OCI-LY7 (cell line): ENCODE measurements around the gene MXD1.

Experiments
- EZH2phosphoT487 ChIP-seq: fragments of 200-600 bp; sonication (generic); IDR thresholded peaks from 2 replicates; pipeline ENCODE4 v1.6.1; 2018; ENCODE audit warnings: low read depth, borderline replicate concordance, mild to moderate bottlenecking, mixed run types, antibody characterized with exemption, low read length, moderate library complexity, mixed read lengths
- TF ChIP-seq, protein P1 (sequence below): fragments of 200-600 bp; sonication (generic); conservative IDR thresholded peaks from 2 replicates; pipeline ENCODE4 v1.5.1; 2014; ENCODE audit warnings: mild to moderate bottlenecking, antibody characterized with exemption, low read length, moderate library complexity, mixed read lengths

DNA sequence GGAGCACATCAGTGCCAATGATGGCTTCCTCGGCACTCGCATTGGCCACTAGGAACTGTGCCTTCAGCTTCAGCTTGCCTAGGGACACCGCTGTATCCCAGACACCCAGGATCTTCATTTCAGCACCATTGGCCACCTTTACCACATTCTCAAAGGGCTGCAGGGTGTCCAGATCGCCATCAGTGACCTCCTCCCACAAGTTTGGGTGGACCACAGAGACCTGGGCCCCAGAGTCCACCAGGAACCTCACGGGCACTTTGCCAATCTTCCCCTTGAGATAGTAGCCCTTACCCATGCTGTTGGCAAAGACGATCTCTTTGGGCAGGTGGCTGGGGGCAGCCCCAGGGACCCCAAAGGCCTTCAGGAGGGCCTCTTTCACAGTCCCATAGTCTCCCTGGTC is 45.9 kb downstream of the MXD1 start:
- TF ChIP-seq, protein P1, sequence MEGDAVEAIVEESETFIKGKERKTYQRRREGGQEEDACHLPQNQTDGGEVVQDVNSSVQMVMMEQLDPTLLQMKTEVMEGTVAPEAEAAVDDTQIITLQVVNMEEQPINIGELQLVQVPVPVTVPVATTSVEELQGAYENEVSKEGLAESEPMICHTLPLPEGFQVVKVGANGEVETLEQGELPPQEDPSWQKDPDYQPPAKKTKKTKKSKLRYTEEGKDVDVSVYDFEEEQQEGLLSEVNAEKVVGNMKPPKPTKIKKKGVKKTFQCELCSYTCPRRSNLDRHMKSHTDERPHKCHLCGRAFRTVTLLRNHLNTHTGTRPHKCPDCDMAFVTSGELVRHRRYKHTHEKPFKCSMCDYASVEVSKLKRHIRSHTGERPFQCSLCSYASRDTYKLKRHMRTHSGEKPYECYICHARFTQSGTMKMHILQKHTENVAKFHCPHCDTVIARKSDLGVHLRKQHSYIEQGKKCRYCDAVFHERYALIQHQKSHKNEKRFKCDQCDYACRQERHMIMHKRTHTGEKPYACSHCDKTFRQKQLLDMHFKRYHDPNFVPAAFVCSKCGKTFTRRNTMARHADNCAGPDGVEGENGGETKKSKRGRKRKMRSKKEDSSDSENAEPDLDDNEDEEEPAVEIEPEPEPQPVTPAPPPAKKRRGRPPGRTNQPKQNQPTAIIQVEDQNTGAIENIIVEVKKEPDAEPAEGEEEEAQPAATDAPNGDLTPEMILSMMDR = no peak
- no peak for TF ChIP-seq EZH2phosphoT487
